Measurements from ENCODE around the gene DOCK3.

The DOCK3 gene

GRCh38 chr3:50986726-50987125, 312.0 kb downstream of the DOCK3 start:
- no peak overlapping the region for H3K4me3 ChIP-seq (ENCODE audit: control insufficient read depth, low read depth, low read length)
- TF ChIP-seq CTCF (IDR thresholded peaks at IDR 0.05; ENCODE audit: control insufficient read depth, insufficient read depth, low read depth, low read length, missing control alignments), result no peak
- no peak for DNase-seq (ENCODE audit: low read depth)

GRCh38 chr3:50994537-50994936, 319.8 kb downstream of the DOCK3 start:
- DNase-seq (ENCODE audit: low read depth), result no peak
- H3K4me3 ChIP-seq (ENCODE audit: control insufficient read depth, low read depth, low read length), result no peak overlapping the region
- no peak for TF ChIP-seq CTCF (IDR thresholded peaks at IDR 0.05; ENCODE audit: control insufficient read depth, insufficient read depth, low read depth, low read length, missing control alignments)

GRCh38 chr3:50995085-50995824, 320.5 kb downstream of the DOCK3 start:
- H3K4me3 ChIP-seq (ENCODE audit: control insufficient read depth, low read depth, low read length), result no peak overlapping the region
- TF ChIP-seq CTCF (IDR thresholded peaks at IDR 0.05; ENCODE audit: control insufficient read depth, insufficient read depth, low read depth, low read length, missing control alignments), result no peak

GRCh38 chr3:51002495-51002894, 327.8 kb downstream of the DOCK3 start:
- H3K4me3 ChIP-seq (ENCODE audit: control insufficient read depth, low read depth, low read length), result no peak overlapping the region
- TF ChIP-seq CTCF (IDR thresholded peaks at IDR 0.05; ENCODE audit: control insufficient read depth, insufficient read depth, low read depth, low read length, missing control alignments), result no peak
- DNase-seq (ENCODE audit: low read depth), result no peak

More at GRCh38 chr3:50995085-50995824, 320.5 kb downstream of the DOCK3 start:
- DNase-seq (ENCODE audit: low read depth), result no peak

- H3K4me3 ChIP-seq (ENCODE audit: control insufficient read depth, low read depth, low read length), result no peak overlapping the region
- TF ChIP-seq CTCF (IDR thresholded peaks at IDR 0.05; ENCODE audit: control insufficient read depth, insufficient read depth, low read depth, low read length, missing control alignments), result no peak
- no peak for DNase-seq (ENCODE audit: low read depth)
Observed at GRCh38 chr3:51004235-51004634, 329.5 kb downstream of the DOCK3 start.

- no peak for TF ChIP-seq CTCF (IDR thresholded peaks at IDR 0.05; ENCODE audit: control insufficient read depth, insufficient read depth, low read depth, low read length, missing control alignments)
- DNase-seq (ENCODE audit: low read depth), result no peak
- H3K4me3 ChIP-seq (ENCODE audit: control insufficient read depth, low read depth, low read length), result no peak overlapping the region
Observed at GRCh38 chr3:51024121-51024520, 349.4 kb downstream of the DOCK3 start.

All from AG09309 (cell line).